ENCODE data around the gene SPINK4.

Gene SPINK4, protein sequence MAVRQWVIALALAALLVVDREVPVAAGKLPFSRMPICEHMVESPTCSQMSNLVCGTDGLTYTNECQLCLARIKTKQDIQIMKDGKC

DNA sequence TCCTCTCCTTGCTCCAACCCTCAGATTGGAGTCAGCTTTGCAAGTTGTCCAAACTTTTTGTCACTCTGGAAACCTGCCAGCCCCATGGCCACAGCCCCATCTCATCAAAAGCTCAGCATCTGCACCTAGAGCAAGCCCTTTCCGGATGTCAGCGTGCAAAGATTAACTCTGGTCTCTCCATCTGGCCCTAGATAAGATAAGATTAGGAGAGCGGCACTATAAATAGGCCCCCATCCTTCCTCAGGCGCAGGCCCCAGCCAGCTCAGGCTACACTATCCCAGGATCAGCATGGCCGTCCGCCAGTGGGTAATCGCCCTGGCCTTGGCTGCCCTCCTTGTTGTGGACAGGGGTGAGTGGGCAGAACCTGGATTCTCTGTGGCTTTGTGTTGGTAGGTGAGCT, at the start of gene SPINK4:
TSS of gene SPINK4 (plus strand) at position 247 of the 400 bp plus-strand sequence. CDS start at position 289, 42 bp downstream.
- H4K20me1 ChIP-seq: no peaks in the 10 kb centered on the region
- H3K9ac ChIP-seq: no peak within 1 kb of the TSS
- H3K27me3 ChIP-seq: no peaks in the 10 kb centered on the region
- 0 out of 2 replicates have a peak, but pooled peaks cover 1% of the 10 kb centered on the region for H3K36me3 ChIP-seq
- peaks cover 10% of the 10 kb centered on the region; the same call in 1 of the 2 replicates for H3K4me1 ChIP-seq
- H3K27ac ChIP-seq: no peak within 1 kb of the TSS
- H3K4me3 ChIP-seq: no peak within 1 kb of the TSS
- no peaks in the 10 kb centered on the region for H3K9me3 ChIP-seq
- no peak for TF ChIP-seq Cebpa-rat (IDR thresholded peaks at IDR 0.05)
- no peak within 1 kb of the TSS for H3K4me2 ChIP-seq

DNA sequence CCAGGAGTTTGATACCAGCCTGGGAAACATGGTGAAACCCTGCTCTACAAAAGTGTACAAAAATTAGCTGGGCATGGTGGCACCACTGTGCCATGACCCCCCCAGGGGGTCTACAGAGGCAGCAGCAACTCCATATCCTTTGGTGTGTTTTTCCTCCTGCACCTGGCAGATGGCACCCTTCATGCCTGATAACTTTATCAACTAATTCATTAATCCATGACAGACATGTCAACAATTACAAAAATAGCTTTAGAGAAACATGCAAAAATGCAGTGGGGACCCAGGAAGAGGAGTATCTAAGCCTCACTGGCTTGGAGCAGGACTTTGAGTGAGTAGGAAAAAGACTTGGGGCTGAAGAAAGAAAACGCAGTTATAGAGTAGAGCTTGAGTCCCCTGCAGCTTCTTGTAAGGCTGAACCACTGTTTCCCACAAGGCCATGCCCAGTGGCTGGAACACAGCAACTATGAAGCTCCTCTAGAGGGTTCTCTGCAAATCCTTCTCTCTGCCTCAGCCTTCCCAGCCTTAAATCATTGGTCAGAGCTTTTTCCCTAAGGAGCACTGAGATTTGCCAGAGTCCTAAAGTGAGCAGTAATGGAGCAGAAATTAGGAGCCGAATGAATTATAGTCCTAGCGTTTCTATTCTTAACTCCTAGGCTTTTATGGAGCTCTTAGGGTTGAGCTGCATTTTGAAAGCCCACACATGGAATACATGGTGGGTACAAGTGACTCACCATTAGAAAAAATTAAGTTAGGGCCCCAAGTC, 47.3 kb upstream of the SPINK4 start:
- peak overlapping the region; percentile 78 for H3K27ac ChIP-seq
- 0 out of 2 replicates have a peak, but pooled peaks cover 3% of the 10 kb centered on the region for H3K9me3 ChIP-seq
- H3K27me3 ChIP-seq: no peaks in the 10 kb centered on the region
- H4K20me1 ChIP-seq: no peaks in the 10 kb centered on the region
- H3K4me2 ChIP-seq: peak overlapping the region; percentile 71
- peaks cover 56% of the 10 kb centered on the region for H3K4me1 ChIP-seq
- no peak for TF ChIP-seq Cebpa-rat (IDR thresholded peaks at IDR 0.05)
- no peaks in the 10 kb centered on the region for H3K36me3 ChIP-seq
- H3K9ac ChIP-seq: peak overlapping the region; percentile 52; the same call in 1 of the 2 replicates
- no peak overlapping the region for H3K4me3 ChIP-seq

DNA sequence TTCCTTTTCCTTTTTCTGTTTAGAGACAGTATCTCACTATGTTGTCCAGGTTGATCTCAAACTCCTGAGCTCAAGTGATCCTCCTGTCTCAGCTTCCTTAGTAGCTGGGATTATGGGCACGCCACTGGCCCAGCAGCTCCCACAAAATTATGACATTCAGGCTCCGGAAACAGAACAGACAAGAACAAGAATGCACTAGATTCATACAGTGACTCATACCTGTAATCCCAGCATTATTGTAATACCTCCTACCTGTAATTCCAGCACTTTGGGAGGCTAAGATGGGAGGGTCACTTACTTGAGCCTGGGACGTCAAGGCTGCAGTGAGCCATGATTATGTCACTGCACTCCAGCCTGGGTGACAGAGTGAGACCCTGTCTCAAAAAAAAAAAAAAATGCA, 46.1 kb upstream of the SPINK4 start:
- peaks cover 59% of the 10 kb centered on the region for H3K4me1 ChIP-seq
- H3K36me3 ChIP-seq: no peaks in the 10 kb centered on the region
- H3K27ac ChIP-seq: peak overlapping the region; percentile 78
- H3K4me3 ChIP-seq: no peak overlapping the region
- H3K27me3 ChIP-seq: no peaks in the 10 kb centered on the region
- peak overlapping the region; percentile 71 for H3K4me2 ChIP-seq
- TF ChIP-seq Cebpa-rat (IDR thresholded peaks at IDR 0.05): no peak
- H3K9me3 ChIP-seq: 0 out of 2 replicates have a peak, but pooled peaks cover 3% of the 10 kb centered on the region
- H4K20me1 ChIP-seq: no peaks in the 10 kb centered on the region
- H3K9ac ChIP-seq: no peak overlapping the region

DNA sequence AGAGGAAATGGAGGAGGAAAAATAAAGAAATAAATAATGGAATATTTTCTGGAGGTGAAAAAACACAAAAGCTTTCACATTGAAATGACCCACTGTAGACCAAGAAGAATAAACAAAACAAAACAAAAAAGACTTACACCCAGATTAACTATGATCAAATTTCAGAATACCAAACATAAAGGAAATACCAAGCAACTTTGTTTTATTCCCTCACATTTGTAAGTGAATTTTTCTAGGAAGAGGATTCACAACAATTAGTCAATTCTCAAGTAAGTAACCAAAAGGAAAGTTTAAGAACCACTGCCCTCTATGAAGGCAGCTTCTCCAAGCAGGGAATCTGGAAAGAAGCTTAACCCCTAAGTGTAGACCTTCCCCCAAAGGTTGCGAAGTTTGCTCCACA, 43.2 kb upstream of the SPINK4 start:
- H3K9ac ChIP-seq: no peak overlapping the region
- no peak overlapping the region for H3K4me3 ChIP-seq
- no peak overlapping the region for H3K27ac ChIP-seq
- TF ChIP-seq Cebpa-rat (IDR thresholded peaks at IDR 0.05): no peak
- no peaks in the 10 kb centered on the region for H3K36me3 ChIP-seq
- H3K27me3 ChIP-seq: no peaks in the 10 kb centered on the region
- H3K4me2 ChIP-seq: no peak overlapping the region
- H3K4me1 ChIP-seq: peaks cover 63% of the 10 kb centered on the region
- H3K9me3 ChIP-seq: 0 out of 2 replicates have a peak, but pooled peaks cover 3% of the 10 kb centered on the region
- H4K20me1 ChIP-seq: no peaks in the 10 kb centered on the region

DNA sequence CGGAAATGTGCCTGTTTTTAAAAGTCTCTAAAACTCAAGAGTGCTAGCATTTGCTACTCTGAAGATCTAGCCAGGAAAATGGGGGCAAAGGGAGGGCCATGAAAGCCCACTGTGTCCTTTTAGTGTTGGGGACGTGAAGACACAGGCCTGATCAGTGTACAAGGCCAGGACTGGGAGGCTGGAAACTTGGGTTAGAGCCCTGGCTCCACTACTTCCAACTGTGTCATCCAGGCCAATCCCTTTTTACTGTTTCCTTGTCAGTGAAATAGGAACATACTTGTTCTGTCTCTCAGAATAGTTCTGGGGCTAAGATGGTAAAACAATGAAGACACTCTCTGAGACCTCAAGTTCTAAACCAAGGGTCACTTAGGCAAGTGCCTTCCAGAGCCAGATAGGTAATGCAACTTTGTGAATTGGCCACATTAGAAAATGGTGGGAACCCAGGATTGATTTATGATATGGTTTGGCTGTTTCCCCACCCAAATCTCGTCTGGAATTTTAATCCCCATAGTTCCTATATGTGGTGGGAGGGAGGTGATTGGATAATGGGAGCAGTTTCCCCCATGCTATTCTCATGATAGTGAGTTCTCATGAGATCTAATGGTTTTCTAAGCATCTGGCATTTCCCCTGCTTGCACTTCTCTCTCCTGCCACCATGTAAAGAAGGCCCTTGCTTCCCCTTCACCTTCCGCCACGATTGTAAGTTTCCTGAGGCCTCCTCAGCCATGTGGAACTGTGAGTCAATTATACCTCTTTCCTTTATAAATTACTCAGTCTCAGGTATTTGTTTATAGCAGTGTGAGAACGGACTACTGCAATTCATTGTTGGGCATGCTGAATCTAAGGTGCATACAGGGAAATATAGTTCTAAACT, 42.5 kb upstream of the SPINK4 start:
- H3K4me1 ChIP-seq: peaks cover 63% of the 10 kb centered on the region
- no peak for TF ChIP-seq Cebpa-rat (IDR thresholded peaks at IDR 0.05)
- H3K4me3 ChIP-seq: no peak overlapping the region
- peak overlapping the region; percentile 34 for H3K4me2 ChIP-seq
- H3K9ac ChIP-seq: no peak overlapping the region
- 0 out of 2 replicates have a peak, but pooled peaks cover 3% of the 10 kb centered on the region for H3K9me3 ChIP-seq
- H3K27ac ChIP-seq: no peak overlapping the region
- no peaks in the 10 kb centered on the region for H4K20me1 ChIP-seq
- H3K27me3 ChIP-seq: no peaks in the 10 kb centered on the region
- H3K36me3 ChIP-seq: no peaks in the 10 kb centered on the region

DNA sequence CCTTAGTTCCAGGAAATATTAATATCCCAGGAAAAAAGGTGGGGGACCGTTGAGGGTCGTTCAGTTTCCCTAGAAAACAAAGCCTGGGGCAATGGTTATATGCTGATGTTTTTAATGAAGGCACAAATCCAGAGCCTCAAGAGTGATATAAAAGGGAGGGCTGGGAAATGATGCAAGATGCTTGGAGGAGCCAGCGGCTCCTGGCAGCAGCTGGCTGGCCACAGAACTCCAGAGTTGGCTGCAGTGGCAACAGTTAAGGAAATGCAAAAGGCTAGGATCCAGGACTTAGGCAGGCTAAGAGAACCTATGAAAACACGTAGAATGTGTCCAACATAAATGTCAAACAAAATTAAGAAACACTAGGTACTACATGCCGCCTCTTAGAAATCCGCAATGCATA, 41.8 kb upstream of the SPINK4 start:
- Histone ChIP-seq H3K27ac (no peak overlapping the region), H3K36me3 (no peaks in the 10 kb centered on the region), H3K9ac (no peak overlapping the region), H3K4me2 (peak overlapping the region; percentile 34), H4K20me1 (no peaks in the 10 kb centered on the region), H3K4me3 (no peak overlapping the region), H3K27me3 (no peaks in the 10 kb centered on the region), H3K9me3 (0 out of 2 replicates have a peak, but pooled peaks cover 3% of the 10 kb centered on the region), H3K4me1 (peaks cover 63% of the 10 kb centered on the region)
- TF ChIP-seq Cebpa-rat (IDR thresholded peaks at IDR 0.05): no peak

DNA sequence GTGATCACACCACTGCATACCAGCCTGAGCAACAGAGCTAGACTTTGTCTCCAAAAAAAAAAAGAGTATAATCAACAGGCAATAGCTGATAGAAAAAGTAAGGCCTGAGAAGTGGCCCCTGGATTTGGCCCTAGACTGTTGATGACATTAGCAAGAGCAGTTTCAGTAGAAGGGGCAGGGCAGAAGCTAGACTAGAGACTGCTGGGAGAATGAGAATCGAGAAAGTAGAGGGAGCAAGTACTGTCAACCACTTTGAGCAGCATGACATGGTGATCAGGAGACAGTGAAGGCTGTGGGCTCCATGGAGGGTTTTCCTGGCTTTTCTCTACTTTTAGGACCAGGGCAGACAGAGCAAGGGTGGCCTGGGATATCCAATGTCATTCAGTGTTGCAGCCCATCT, 37.9 kb upstream of the SPINK4 start:
- TF ChIP-seq Cebpa-rat (IDR thresholded peaks at IDR 0.05): no peak
- Histone ChIP-seq H3K27me3 (no peaks in the 10 kb centered on the region), H3K4me3 (no peak overlapping the region), H3K27ac (peak overlapping the region; percentile 58), H3K4me2 (peak overlapping the region; percentile 87), H4K20me1 (no peaks in the 10 kb centered on the region), H3K4me1 (peaks cover 53% of the 10 kb centered on the region), H3K36me3 (no peaks in the 10 kb centered on the region), H3K9ac (no peak overlapping the region), H3K9me3 (no peaks in the 10 kb centered on the region)

DNA sequence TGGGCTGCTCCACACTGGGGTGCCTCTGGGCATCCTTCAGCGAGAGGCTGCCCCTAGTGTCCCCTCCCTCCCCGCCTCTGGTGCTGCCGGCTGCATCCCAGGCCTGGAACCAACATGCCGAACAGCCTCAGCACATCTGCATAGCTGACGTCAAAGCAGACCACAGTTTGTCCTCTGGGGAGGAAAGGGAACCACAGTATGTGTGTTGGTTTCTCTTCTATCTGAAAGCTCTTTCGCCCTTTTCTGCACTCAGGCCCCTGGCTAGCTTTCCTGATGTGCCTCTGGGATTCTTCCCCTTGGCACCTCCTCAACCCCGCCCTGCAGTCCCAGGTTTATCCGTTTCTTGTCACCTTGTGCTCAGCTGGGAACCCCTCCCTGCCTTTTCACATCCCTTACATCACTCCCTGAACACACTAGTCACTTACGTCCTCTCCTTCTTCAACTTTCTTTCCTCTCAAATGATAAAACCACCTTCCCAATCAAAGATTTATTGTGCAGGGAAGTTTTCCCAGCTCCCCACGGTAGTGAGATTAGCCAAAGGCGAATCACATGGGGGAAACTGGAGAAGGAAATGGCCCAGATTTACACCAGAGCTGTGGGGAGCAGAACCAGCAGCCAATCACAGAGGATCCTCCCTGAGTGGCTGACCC, 37.3 kb upstream of the SPINK4 start:
- Histone ChIP-seq H3K9ac (no peak overlapping the region; the same call in 1 of the 2 replicates), H3K4me1 (peaks cover 47% of the 10 kb centered on the region), H3K27me3 (no peaks in the 10 kb centered on the region), H3K36me3 (no peaks in the 10 kb centered on the region), H3K4me2 (peak overlapping the region; percentile 87), H3K9me3 (no peaks in the 10 kb centered on the region), H3K4me3 (peak overlapping the region; percentile 43; the same call in 1 of the 2 replicates), H3K27ac (peak overlapping the region; percentile 65), H4K20me1 (no peaks in the 10 kb centered on the region)
- TF ChIP-seq Cebpa-rat (IDR thresholded peaks at IDR 0.05): no peak

DNA sequence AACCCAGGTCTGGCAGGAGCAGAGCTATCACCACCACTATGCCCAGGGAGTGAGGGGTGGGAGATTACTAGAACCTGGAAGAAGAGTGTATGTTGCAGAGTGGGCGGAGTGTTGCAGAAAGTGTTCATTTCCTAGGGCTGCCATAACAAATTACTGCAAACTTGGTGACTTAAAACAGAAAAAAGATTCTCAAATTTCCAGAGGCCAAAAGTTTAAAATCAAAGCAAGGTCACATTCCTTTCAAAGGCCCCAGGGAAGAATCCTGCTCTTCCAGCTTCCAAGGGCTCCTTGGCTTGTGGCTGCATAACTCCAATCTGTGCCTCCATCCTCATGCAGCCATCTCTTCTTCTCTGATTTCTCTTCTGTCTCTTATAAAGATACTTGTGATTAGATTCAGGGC, 30.6 kb upstream of the SPINK4 start:
- H3K4me2 ChIP-seq: no peak overlapping the region
- no peaks in the 10 kb centered on the region for H3K36me3 ChIP-seq
- no peak overlapping the region for H3K27ac ChIP-seq
- H3K27me3 ChIP-seq: no peaks in the 10 kb centered on the region
- TF ChIP-seq Cebpa-rat (IDR thresholded peaks at IDR 0.05): no peak
- H3K4me1 ChIP-seq: peaks cover 17% of the 10 kb centered on the region
- H3K9ac ChIP-seq: no peak overlapping the region
- H4K20me1 ChIP-seq: no peaks in the 10 kb centered on the region
- H3K9me3 ChIP-seq: no peaks in the 10 kb centered on the region
- no peak overlapping the region for H3K4me3 ChIP-seq
